Right renal cortex interstitium (tissue), 3 donors: Measurements from ENCODE around the gene HOXB4. TPM values are rescaled to one million over a fixed set of nuclear protein-coding genes. Genes with fewer than 3 reads are reported as not detected.
"Not testable (repeated sequence)": the region's sequence is repeated elsewhere in the genome, so short reads cannot be mapped to it uniquely, and the experiment has no call there.

ENCODE experiments used
- DNase-seq, 3 donors: peaks; one replicate each; pipeline ENCODE4 v3.0.0-alpha.2; 2013; ENCODE audit warnings: low read depth in 3 of 3, low spot score in 2 of 3
- polyA plus RNA-seq, 3 donors: library from polyadenylated mRNA; unstranded; fragments of 120-200 nt; gene quantifications; one replicate each; pipeline ENCODE4 v1.2.1, GENCODE V29; 2013; ENCODE audit not compliant: insufficient read length in 3 of 3

HOXB4 gene
- polyA plus RNA-seq, 3 donors: 6.8 to 9.6 (median 7.8) TPM

- not testable (repeated sequence) for DNase-seq
Observed at GRCh38 chr17:48535793-48536559, 42.2 kb downstream of the HOXB4 start.

GRCh38 chr17:48532261-48532660 lies 45.9 kb downstream of the HOXB4 start:
- no peak for DNase-seq

- DNase-seq: no peak
Observed at GRCh38 chr17:48530887-48531272, 47.3 kb downstream of the HOXB4 start, which contains the start of gene HOXB1. Gene HOXB1 (minus strand): TSS chr17:48531011. CDS start chr17:48530904, 107 bp downstream.

- DNase-seq: no peak
Observed at GRCh38 chr17:48530208-48530886, 47.8 kb downstream of the HOXB4 start.

DNA sequence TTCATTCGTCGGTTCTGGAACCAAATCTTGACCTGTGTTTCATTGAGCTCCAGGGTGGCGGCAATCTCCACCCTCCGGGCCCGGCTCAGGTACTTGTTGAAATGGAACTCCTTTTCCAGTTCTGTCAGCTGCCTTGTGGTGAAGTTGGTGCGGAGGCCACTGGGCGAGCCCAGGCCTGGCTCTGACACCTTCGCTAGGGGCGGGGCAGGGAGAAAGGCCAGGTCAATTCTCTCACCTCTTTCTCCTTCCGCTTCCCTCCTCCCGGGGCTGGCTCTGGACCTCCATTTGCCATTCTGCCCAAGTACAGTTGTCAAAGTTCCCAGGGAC lies 48.5 kb downstream of the HOXB4 start:
- DNase-seq: no peak

- DNase-seq: no peak
Observed at GRCh38 chr17:48528936-48529682, 49.0 kb downstream of the HOXB4 start.

DNA sequence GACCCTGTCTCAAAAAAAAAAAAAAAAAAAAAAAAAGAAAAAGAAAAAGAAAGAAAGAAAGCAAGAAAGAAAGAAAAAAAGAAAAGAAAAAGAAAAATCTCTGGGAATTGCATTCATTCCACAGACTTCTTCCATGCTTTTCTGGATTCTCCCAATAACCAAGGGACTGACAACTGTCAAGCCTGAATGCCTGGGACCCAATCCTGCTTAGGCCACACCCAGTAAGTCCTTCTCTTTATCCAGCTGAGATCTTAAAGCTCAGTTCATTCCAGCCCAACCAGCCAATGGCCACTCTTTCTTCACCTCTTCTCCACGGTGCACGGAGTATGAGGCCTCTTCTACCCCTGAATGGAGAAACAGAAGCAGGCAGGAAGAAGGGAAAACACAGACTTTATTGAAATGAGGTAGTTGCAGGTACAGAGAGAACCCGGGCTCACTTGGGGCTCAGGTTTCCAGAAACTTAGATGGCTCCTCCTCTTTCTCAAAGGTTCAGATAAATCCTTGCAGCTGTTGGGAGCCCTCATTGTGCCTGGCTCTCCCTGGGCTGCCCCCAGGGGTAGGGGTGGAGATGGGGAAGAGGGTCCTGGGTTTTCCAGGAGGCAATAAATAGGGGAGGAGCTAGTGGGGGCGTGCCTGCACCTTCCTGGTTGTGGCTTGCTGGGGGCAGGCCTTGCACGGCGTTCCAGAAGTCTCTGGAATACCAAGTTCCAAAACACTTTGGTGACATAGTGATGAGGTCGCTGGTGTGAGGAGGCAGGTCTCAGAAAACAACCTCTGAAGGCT lies 49.8 kb downstream of the HOXB4 start:
- DNase-seq: no peak

GRCh38 chr17:48527547-48527932 lies 50.6 kb downstream of the HOXB4 start:
- DNase-seq: no peak

DNA sequence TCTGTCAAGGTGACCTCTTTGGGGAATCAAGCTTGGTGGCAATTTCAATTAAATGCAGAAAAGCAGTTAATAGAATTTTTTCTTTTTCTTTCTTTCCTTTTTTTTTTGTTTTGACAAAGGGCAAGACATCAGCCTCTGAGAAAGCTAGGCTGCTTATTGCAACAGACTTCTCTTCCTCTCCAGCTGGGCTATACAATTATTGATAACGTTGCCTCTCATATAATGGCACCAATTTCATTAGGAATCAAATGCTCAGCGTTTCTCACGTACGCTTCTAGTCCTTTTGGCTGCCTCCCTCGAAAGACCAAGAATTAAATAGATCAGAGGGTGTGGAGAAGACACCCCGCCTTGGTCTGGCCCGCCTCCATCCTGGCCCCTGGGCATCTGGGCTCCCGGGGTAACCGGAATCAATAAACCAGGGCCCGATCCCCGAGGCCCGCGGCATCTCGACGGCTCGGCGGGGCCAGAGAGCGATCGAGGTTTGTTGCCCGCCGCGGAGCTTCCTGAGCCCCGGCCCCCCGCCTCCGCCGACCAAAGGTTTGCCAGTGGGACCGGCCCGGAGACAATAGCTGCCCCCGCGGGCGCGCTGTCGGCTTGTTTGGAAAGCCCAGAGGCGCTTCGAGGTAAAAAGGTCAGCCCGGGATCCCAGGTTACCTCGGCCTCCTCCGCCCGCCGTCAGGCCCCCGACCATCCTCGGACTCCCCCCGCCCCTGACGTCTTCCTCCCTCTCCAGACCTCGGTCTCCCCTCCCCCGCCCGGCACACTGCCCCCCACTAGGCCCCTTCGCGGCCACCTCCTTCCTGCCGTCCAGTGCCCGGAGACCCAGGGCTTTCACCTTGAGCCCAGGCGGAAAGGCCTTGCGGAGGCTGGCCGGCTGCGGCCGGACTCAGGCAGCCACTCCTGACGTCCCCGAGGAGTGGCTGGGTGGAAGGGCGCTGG lies 51.3 kb downstream of the HOXB4 start:
- DNase-seq: no peak

Other genes with a start within 250 kb of the HOXB4 start
- gene SKAP1, start 148.1 kb downstream of the HOXB4 start, polyA plus RNA-seq: 10 to 100 TPM; 12.0 to 13.6 (median 13.0) TPM
- gene HOXB1, start 47.3 kb downstream of the HOXB4 start, polyA plus RNA-seq: under 1 TPM; 0.17 to 0.35 (median 0.26) TPM
- gene HOXB2, start 33.2 kb downstream of the HOXB4 start, polyA plus RNA-seq: 10 to 100 TPM; 38.2 to 49.0 (median 39.4) TPM
- gene HOXB3, start 11.9 kb upstream of the HOXB4 start, polyA plus RNA-seq: 100 to 1,000 TPM; 105 to 150 (median 118) TPM
- 10 to 100 TPM; 20.4 to 27.5 (median 20.8) TPM for gene HOXB5, start 15.4 kb upstream of the HOXB4 start, polyA plus RNA-seq
- gene HOXB6, start 26.6 kb upstream of the HOXB4 start, polyA plus RNA-seq: 10 to 100 TPM; 69.6 to 81.4 (median 72.6) TPM
- gene HOXB7, start 32.7 kb upstream of the HOXB4 start, polyA plus RNA-seq: 10 to 100 TPM; 44.7 to 50.2 (median 48.7) TPM
- gene HOXB8, start 36.9 kb upstream of the HOXB4 start, polyA plus RNA-seq: 10 to 100 TPM; 38.8 to 40.6 (median 39.7) TPM
- 10 to 100 TPM; 51.5 to 70.6 (median 68.4) TPM for gene HOXB9, start 48.0 kb upstream of the HOXB4 start, polyA plus RNA-seq
- not detected for gene PRAC1, start 144.2 kb upstream of the HOXB4 start, polyA plus RNA-seq
- not detected for gene PRAC2, start 144.8 kb upstream of the HOXB4 start, polyA plus RNA-seq
- not detected for gene HOXB13, start 150.4 kb upstream of the HOXB4 start, polyA plus RNA-seq
- under 1 TPM; 0.14 to 0.64 (median 0.40) TPM for gene TTLL6, start 238.9 kb upstream of the HOXB4 start, polyA plus RNA-seq